HepG2 (cell line): ENCODE results near the gene DSE. TPM values are rescaled to one million over a fixed set of nuclear protein-coding genes. Genes with fewer than 3 reads are reported as not detected.

Source experiments
- REXO4 ChIP-seq: sonication (generic); formaldehyde crosslinking; IDR thresholded peaks from 2 replicates; pipeline ENCODE4 v1.8.0; 2022; ENCODE audit warnings: missing genetic modification reagents, mild to moderate bottlenecking, borderline replicate concordance
- ZNF264 ChIP-seq: sonication (generic); formaldehyde crosslinking; IDR thresholded peaks from 2 replicates; pipeline ENCODE4 v1.4.0; 2020; ENCODE audit warnings: missing genetic modification reagents
- ZNF552 ChIP-seq: sonication (generic); formaldehyde crosslinking; IDR thresholded peaks from 2 replicates; pipeline ENCODE4 v1.9.0; 2022; ENCODE audit warnings: missing genetic modification reagents, mild to moderate bottlenecking, borderline replicate concordance
- polyA plus RNA-seq, 8 experiments: library from polyadenylated mRNA; depleted of rRNA in 3 of 8; stranded (reverse) in 7 of 8; unstranded in 1 of 8; fragments of >200 nt; fragmentation: Illumina TruSeq in 4 of 8; extraction: Trizol in 4 of 8; gene quantifications; 2 replicates each; pipeline versions ENCODE4 v1.2.1 to v1.2.3, GENCODE V29; 2011 to 2016; ENCODE audit warnings: low read depth in 4 of 8, missing spikeins in 1 of 8, mixed read lengths in 1 of 8; ENCODE audit not compliant: insufficient read depth in 1 of 8
- total RNA-seq, 5 experiments: library from RNA; depleted of rRNA; stranded (reverse); fragments of >200 nt; fragmentation: Illumina TruSeq; extraction: Trizol; gene quantifications; 2 replicates each; pipeline ENCODE4 v1.2.3, GENCODE V29; 2016; ENCODE audit warnings: low read depth in 1 of 5
- TF ChIP-seq, protein P1 (sequence below): sonication (generic); formaldehyde crosslinking; IDR thresholded peaks from 2 replicates; pipeline ENCODE4 v1.4.0; 2020; ENCODE audit warnings: missing genetic modification reagents, borderline replicate concordance
- TF ChIP-seq, protein P2 (sequence below): sonication (generic); formaldehyde crosslinking; IDR thresholded peaks from 2 replicates; pipeline ENCODE4 v1.9.0; 2022; ENCODE audit warnings: low read depth, missing genetic modification reagents
- TF ChIP-seq, protein P3 (sequence below): sonication (generic); formaldehyde crosslinking; IDR thresholded peaks from 2 replicates; pipeline ENCODE4 v1.4.0; 2020; ENCODE audit warnings: missing genetic modification reagents
- TF ChIP-seq, protein P4 (sequence below): sonication (generic); formaldehyde crosslinking; IDR thresholded peaks from 2 replicates; pipeline ENCODE4 v1.8.0; 2022; ENCODE audit warnings: low read depth, missing genetic modification reagents

Gene DSE
- total and polyA plus RNA-seq, 2 of the 13 experiments (the other 11 are each of a cell fraction or from before 2014, with no cell fraction given), result 2.6 to 4.6 TPM

DNA sequence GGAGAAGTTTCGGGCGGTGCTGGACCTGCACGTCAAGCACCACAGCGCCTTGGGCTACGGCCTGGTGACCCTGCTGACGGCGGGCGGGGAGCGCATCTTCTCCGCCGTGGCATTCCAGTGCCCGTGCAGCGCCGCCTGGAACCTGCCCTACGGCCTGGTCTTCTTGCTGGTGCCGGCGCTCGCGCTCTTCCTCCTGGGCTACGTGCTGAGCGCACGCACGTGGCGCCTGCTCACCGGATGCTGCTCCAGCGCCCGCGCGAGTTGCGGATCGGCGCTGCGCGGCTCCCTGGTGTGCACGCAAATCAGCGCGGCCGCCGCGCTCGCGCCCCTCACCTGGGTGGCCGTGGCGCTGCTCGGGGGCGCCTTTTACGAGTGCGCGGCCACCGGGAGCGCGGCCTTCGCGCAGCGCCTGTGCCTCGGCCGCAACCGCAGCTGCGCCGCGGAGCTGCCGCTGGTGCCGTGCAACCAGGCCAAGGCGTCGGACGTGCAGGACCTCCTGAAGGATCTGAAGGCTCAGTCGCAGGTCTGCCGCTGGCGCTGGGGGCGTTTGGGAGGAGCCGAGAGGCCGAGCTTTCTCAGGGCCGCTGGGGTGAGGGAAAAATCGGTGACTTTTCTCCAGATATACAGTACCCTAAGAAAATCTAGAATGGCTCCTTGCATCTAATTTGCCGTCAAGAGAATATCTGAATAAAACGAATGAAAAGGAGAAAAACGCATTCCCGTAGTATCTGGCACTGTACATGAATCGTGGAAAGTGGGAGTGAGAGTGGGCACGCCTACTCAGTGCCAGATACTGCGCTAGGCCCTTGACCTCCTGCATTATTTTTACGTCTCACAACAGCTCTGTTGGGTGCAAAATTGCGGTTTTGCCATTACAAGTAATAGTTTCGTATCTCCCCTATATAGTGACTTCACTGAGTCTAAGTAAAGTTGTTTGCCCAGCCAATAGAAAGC, 91.5 kb downstream of the DSE start (continued):
- TF ChIP-seq, protein P1, sequence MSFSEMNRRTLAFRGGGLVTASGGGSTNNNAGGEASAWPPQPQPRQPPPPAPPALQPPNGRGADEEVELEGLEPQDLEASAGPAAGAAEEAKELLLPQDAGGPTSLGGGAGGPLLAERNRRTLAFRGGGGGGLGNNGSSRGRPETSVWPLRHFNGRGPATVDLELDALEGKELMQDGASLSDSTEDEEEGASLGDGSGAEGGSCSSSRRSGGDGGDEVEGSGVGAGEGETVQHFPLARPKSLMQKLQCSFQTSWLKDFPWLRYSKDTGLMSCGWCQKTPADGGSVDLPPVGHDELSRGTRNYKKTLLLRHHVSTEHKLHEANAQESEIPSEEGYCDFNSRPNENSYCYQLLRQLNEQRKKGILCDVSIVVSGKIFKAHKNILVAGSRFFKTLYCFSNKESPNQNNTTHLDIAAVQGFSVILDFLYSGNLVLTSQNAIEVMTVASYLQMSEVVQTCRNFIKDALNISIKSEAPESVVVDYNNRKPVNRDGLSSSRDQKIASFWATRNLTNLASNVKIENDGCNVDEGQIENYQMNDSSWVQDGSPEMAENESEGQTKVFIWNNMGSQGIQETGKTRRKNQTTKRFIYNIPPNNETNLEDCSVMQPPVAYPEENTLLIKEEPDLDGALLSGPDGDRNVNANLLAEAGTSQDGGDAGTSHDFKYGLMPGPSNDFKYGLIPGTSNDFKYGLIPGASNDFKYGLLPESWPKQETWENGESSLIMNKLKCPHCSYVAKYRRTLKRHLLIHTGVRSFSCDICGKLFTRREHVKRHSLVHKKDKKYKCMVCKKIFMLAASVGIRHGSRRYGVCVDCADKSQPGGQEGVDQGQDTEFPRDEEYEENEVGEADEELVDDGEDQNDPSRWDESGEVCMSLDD, result no peak
- TF ChIP-seq REXO4 (CRISPR knock-in tag) (no peak), ZNF264 (no peak), ZNF552 (CRISPR knock-in tag) (no peak)
- TF ChIP-seq, protein P2, sequence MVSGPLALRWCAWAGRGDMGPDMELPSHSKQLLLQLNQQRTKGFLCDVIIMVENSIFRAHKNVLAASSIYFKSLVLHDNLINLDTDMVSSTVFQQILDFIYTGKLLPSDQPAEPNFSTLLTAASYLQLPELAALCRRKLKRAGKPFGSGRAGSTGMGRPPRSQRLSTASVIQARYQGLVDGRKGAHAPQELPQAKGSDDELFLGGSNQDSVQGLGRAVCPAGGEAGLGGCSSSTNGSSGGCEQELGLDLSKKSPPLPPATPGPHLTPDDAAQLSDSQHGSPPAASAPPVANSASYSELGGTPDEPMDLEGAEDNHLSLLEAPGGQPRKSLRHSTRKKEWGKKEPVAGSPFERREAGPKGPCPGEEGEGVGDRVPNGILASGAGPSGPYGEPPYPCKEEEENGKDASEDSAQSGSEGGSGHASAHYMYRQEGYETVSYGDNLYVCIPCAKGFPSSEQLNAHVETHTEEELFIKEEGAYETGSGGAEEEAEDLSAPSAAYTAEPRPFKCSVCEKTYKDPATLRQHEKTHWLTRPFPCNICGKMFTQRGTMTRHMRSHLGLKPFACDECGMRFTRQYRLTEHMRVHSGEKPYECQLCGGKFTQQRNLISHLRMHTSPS (CRISPR knock-in tag), result no peak
- TF ChIP-seq, protein P3, sequence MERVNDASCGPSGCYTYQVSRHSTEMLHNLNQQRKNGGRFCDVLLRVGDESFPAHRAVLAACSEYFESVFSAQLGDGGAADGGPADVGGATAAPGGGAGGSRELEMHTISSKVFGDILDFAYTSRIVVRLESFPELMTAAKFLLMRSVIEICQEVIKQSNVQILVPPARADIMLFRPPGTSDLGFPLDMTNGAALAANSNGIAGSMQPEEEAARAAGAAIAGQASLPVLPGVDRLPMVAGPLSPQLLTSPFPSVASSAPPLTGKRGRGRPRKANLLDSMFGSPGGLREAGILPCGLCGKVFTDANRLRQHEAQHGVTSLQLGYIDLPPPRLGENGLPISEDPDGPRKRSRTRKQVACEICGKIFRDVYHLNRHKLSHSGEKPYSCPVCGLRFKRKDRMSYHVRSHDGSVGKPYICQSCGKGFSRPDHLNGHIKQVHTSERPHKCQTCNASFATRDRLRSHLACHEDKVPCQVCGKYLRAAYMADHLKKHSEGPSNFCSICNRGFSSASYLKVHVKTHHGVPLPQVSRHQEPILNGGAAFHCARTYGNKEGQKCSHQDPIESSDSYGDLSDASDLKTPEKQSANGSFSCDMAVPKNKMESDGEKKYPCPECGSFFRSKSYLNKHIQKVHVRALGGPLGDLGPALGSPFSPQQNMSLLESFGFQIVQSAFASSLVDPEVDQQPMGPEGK (CRISPR knock-in tag), result no peak
- TF ChIP-seq, protein P4, sequence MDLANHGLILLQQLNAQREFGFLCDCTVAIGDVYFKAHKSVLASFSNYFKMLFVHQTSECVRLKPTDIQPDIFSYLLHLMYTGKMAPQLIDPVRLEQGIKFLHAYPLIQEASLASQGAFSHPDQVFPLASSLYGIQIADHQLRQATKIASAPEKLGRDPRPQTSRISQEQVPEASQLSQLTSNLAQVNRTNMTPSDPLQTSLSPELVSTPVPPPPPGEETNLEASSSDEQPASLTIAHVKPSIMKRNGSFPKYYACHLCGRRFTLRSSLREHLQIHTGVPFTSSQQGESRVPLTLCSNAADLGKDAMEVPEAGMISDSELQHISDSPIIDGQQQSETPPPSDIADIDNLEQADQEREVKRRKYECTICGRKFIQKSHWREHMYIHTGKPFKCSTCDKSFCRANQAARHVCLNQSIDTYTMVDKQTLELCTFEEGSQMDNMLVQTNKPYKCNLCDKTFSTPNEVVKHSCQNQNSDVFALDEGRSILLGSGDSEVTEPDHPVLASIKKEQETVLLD, result no peak
